Keratinocyte (primary cell): Measurements from ENCODE around the gene MME. TPM values are rescaled to one million over a fixed set of nuclear protein-coding genes. Genes with fewer than 3 reads are reported as not detected.
A peak's percentile ranks its signal among the peaks of the same experiment; 100 is the strongest.

ENCODE experiments used
- DNase-seq: peaks from one replicate; pipeline ENCODE4 v3.0.0-alpha.2; 2011; ENCODE audit warnings: low read depth, missing footprints, low spot score
- FAIRE-seq: peaks from 2 replicates; lab custom pipeline; 2011; peaks lifted over from hg19 to GRCh38; lab: Jason Lieb, UNC
- H2AFZ ChIP-seq: 2 replicates; pipeline ENCODE4 v1.6.0; 2012; ENCODE audit warnings: low read length, control low read depth, inconsistent platforms; ENCODE audit not compliant: control insufficient read depth
- H3K27ac ChIP-seq: 2 replicates; pipeline ENCODE4 v1.5.1; 2011; ENCODE audit warnings: low read length; ENCODE audit not compliant: control insufficient read depth, insufficient read depth
- H3K27me3 ChIP-seq: 3 replicates; pipeline ENCODE4 v1.6.0; 2011; ENCODE audit warnings: low read length; ENCODE audit not compliant: control insufficient read depth, insufficient read depth; ENCODE audit errors: extremely low read depth
- H3K36me3 ChIP-seq, 2 experiments: 2 replicates in 1 of 2; 3 replicates in 1 of 2; pipeline ENCODE4 v1.5.1; 2011; ENCODE audit warnings: low read length in 2 of 2, mild to moderate bottlenecking in 1 of 2; ENCODE audit not compliant: control insufficient read depth in 2 of 2, insufficient read depth in 2 of 2; ENCODE audit errors: extremely low read depth in 1 of 2
- H3K4me1 ChIP-seq: 3 replicates; pipeline ENCODE4 v1.5.1; 2011; ENCODE audit warnings: low read length; ENCODE audit not compliant: control insufficient read depth, insufficient read depth; ENCODE audit errors: extremely low read depth
- H3K4me2 ChIP-seq: 3 replicates; pipeline ENCODE4 v1.6.0; 2011; ENCODE audit warnings: low read depth, low read length; ENCODE audit not compliant: control insufficient read depth, insufficient read depth; ENCODE audit errors: extremely low read depth
- H3K4me3 ChIP-seq, 3 experiments: fragments of 200-600 bp in 1 of 3; sonication (generic) in 1 of 3; 2 replicates in 2 of 3; 3 replicates in 1 of 3; pipeline ENCODE4 v1.5.1; 2011 to 2016; ENCODE audit warnings: low read length in 3 of 3, mild to moderate bottlenecking in 3 of 3, control low read depth in 2 of 3, inconsistent platforms in 1 of 3, low read depth in 1 of 3, mixed read lengths in 1 of 3, mixed run types in 1 of 3, moderate library complexity in 1 of 3; ENCODE audit not compliant: control insufficient read depth in 2 of 3, insufficient read depth in 2 of 3; ENCODE audit errors: extremely low read depth in 1 of 3
- H3K79me2 ChIP-seq: 2 replicates; pipeline ENCODE4 v1.6.0; 2012; ENCODE audit warnings: low read length; ENCODE audit not compliant: control insufficient read depth, insufficient read depth
- H3K9ac ChIP-seq: 3 replicates; pipeline ENCODE4 v1.6.0; 2011; ENCODE audit warnings: low read length; ENCODE audit not compliant: control insufficient read depth, insufficient read depth; ENCODE audit errors: extremely low read depth
- H3K9me1 ChIP-seq: 3 replicates; pipeline ENCODE4 v1.6.0; 2011; ENCODE audit warnings: low read length; ENCODE audit not compliant: control insufficient read depth, insufficient read depth; ENCODE audit errors: extremely low read depth
- H3K9me3 ChIP-seq: 2 replicates; pipeline ENCODE4 v1.5.1; 2012; ENCODE audit warnings: low read depth, low read length; ENCODE audit not compliant: control insufficient read depth
- H4K20me1 ChIP-seq: 3 replicates; pipeline ENCODE4 v1.6.0; 2011; ENCODE audit warnings: low read length; ENCODE audit not compliant: control insufficient read depth, insufficient read depth; ENCODE audit errors: extremely low read depth
- EZH2 ChIP-seq: IDR thresholded peaks from one replicate; pipeline ENCODE4 v1.6.1; 2012; ENCODE audit warnings: inconsistent platforms, mild to moderate bottlenecking, low read length, moderate library complexity
- dilution Hi-C: fragments of 300-500 bp; cut with MboI; formaldehyde crosslinking; loops from one replicate; pipeline ENCODE4 v1.7.0; 2020; ENCODE audit warnings: low sequenced_read_pairs; ENCODE audit not compliant: extremely low pct_ligation_motif_present
- polyA plus RNA-seq, 5 experiments: library from polyadenylated mRNA; depleted of rRNA in 3 of 5; stranded (reverse) in 3 of 5; stranded (forward) in 1 of 5; unstranded in 1 of 5; fragments of >200 nt; gene quantifications; 1 replicate in 1 of 5; 2 replicates in 3 of 5; 3 replicates in 1 of 5; pipeline versions ENCODE4 v1.2.1 to v1.2.3, GENCODE V29; 2011 to 2012; ENCODE audit warnings: missing spikeins in 2 of 5, low read depth in 1 of 5, low replicate concordance in 1 of 5
- TF ChIP-seq, protein P1 (sequence below), 3 experiments: IDR thresholded peaks in 1 of 3; conservative IDR thresholded peaks in 1 of 3; optimal IDR thresholded peaks in 1 of 3; 2 replicates in 2 of 3; 3 replicates in 1 of 3; pipeline versions ENCODE3 to v1.5.1; 2011; ENCODE audit warnings: low read length in 3 of 3, mild to moderate bottlenecking in 3 of 3, moderate library complexity in 2 of 3, control low read depth in 1 of 3, inconsistent platforms in 1 of 3; ENCODE audit not compliant: insufficient read depth in 2 of 3; ENCODE audit errors: extremely low read depth in 1 of 3

The MME gene
- polyA plus RNA-seq, 1 donor (not counting 4 experiments of a cell fraction or from before 2014, with no cell fraction given), result 2.0 TPM

DNA sequence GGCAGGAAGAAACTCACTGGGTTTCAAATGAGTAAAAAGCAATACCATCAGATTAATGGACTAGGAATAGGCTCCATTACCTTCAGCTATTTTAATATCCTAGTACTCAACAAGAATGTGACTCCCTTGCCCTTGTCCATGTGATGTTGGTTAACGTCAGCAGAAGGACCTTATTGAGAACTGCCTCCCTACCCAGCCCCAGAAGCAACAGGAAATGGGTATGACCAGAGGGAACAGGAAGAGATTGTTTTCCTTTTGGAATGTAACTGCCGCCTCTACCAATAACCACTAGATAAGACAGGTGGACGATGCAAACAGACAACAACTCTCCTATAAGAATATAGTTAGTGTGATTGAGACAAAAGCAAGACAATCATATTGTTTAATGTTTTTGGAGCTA is 10.4 kb upstream of the MME start:
- no peak overlapping the region for H3K4me3 ChIP-seq
- no peak for DNase-seq
- no peaks in the 10 kb centered on the region for H3K36me3 ChIP-seq
- no peaks in the 10 kb centered on the region for H3K9me3 ChIP-seq
- no peak overlapping the region for H3K4me2 ChIP-seq
- H2AFZ ChIP-seq, result no peak overlapping the region
- H4K20me1 ChIP-seq, result no peaks in the 10 kb centered on the region
- H3K27ac ChIP-seq, result no peak overlapping the region
- peaks cover 6% of the 10 kb centered on the region for H3K4me1 ChIP-seq
- dilution Hi-C loops, result no loop called here
- no peaks in the 10 kb centered on the region for H3K79me2 ChIP-seq
- TF ChIP-seq, protein P1, sequence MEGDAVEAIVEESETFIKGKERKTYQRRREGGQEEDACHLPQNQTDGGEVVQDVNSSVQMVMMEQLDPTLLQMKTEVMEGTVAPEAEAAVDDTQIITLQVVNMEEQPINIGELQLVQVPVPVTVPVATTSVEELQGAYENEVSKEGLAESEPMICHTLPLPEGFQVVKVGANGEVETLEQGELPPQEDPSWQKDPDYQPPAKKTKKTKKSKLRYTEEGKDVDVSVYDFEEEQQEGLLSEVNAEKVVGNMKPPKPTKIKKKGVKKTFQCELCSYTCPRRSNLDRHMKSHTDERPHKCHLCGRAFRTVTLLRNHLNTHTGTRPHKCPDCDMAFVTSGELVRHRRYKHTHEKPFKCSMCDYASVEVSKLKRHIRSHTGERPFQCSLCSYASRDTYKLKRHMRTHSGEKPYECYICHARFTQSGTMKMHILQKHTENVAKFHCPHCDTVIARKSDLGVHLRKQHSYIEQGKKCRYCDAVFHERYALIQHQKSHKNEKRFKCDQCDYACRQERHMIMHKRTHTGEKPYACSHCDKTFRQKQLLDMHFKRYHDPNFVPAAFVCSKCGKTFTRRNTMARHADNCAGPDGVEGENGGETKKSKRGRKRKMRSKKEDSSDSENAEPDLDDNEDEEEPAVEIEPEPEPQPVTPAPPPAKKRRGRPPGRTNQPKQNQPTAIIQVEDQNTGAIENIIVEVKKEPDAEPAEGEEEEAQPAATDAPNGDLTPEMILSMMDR (optimal IDR thresholded peaks at IDR 0.05 in 1 of 3, IDR thresholded peaks at IDR 0.05 in 1 of 3, conservative IDR thresholded peaks at IDR 0.05 in 1 of 3; ENCODE audit: extremely low read depth in 1 of 3, insufficient read depth in 2 of 3, low read length in 3 of 3), result no peak
- no peak for TF ChIP-seq EZH2
- H3K27me3 ChIP-seq, result no peaks in the 10 kb centered on the region
- FAIRE-seq, result no peak
- no peak overlapping the region for H3K9ac ChIP-seq
- H3K9me1 ChIP-seq, result no peaks in the 10 kb centered on the region

DNA sequence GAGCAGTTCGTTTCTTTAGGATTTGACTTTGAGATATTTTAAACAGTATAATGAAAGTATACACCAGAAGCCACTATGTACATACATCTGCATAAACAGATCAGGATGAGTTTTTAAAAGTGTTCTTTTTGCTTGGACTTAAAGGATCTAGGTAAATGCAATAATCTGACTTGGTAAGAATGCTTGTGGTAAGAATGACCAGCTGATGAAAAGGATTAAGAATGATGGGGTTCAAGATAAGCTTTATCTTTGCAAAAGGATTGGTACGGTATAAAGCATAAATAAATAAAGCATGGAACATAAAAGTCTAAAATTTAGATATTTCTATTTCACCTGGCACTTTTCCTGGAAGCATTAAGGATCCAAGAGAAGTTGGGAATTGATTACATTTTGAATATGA is 9.8 kb upstream of the MME start:
- Histone ChIP-seq H3K4me3 (no peak overlapping the region), H3K27me3 (no peaks in the 10 kb centered on the region), H3K27ac (peak overlapping the region; percentile 28), H3K36me3 (no peaks in the 10 kb centered on the region), H2AFZ (no peak overlapping the region), H3K9me3 (no peaks in the 10 kb centered on the region), H3K9ac (no peak overlapping the region), H4K20me1 (no peaks in the 10 kb centered on the region), H3K79me2 (no peaks in the 10 kb centered on the region), H3K4me1 (peaks cover 6% of the 10 kb centered on the region), H3K9me1 (no peaks in the 10 kb centered on the region), H3K4me2 (no peak overlapping the region)
- FAIRE-seq, result no peak
- dilution Hi-C loops, result no loop called here
- no peak for TF ChIP-seq EZH2
- TF ChIP-seq, protein P1 (optimal IDR thresholded peaks at IDR 0.05 in 1 of 3, IDR thresholded peaks at IDR 0.05 in 1 of 3, conservative IDR thresholded peaks at IDR 0.05 in 1 of 3; ENCODE audit: extremely low read depth in 1 of 3, insufficient read depth in 2 of 3, low read length in 3 of 3), result no peak
- DNase-seq, result no peak
